Stimulated activated CD8-positive, alpha-beta memory T cell treated with anti-CD3 and anti-CD28 coated beads, Interleukin-12 subunit alpha, Interleukin-12 subunit beta, amount 100 ng/mL, for 4 hours (primary cell): ENCODE measurements around the gene SMCP.

Experiments
- DNase-seq: peaks from one replicate; pipeline ENCODE4 v3.0.0-alpha.2; 2020; ENCODE audit warnings: low read depth

The SMCP gene

DNA sequence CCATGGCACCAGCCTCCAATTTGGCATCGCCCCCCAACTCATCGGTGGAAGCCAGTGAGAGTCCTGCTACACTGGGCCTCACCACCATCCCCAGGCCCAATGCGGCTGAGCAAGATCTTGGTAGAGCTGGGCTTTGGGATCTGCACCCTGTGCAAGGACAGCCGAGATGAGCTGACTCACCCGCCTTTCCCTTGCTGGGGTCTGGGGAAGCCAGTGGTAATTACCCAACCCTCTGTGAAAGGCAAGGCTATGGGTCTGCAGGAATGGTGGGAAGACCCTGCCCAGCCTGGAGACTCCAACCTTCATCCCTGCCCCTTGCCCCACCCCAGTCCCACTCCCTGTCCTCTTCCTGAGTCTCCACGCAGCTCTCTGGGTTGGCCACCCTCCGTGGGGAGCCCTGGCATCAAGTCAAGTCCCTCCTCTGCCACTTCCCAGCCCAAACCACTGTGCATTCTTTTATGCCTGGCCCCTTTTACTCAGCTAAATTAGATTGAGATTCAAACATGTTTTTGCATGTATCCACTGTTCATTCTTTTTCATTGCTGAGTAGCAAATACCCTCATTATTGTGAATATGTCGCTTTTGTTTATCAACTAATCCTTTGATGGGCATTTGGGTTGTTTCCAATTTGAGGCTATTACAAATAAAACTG, 8.8 kb downstream of the SMCP start:
- no peak for DNase-seq

DNA sequence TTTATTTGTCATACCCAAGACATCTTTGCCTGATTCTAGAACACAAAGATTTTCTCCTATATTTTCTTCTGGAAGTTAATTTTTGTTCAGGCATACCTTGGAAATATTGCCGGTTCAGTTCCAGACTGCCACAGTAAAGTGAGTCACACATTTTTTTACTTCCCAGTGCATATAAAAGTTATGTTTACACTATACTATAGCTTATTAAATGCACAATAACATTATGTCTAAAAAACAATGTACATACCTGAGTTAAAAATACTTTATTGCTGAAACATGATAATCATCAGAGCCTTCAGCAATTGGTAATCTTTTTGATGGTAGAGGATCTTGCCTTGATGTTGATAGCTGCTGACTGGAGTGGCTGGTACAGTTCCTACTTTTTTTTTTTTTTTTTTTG, 10.0 kb downstream of the SMCP start:
- no peak for DNase-seq

DNA sequence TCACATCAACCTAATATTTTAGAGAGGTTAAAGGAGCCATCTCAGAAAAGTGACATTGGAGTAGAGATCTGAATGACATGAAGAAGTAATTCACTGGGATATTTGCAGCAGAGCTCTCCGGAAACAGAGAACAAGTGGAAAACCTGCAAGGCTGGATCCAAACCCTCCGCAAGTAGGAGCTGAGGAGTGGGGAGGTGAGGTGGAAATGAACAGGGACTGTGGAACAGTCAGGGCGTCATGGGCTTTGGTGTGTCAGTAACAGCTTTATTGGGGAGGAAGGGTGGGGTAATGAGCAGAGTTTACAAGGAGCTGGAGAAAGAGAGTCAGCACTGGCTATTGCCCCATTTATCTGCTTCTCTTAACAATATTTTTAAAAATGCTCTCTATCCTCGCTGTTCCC, 20.9 kb downstream of the SMCP start:
- DNase-seq: no peak

DNA sequence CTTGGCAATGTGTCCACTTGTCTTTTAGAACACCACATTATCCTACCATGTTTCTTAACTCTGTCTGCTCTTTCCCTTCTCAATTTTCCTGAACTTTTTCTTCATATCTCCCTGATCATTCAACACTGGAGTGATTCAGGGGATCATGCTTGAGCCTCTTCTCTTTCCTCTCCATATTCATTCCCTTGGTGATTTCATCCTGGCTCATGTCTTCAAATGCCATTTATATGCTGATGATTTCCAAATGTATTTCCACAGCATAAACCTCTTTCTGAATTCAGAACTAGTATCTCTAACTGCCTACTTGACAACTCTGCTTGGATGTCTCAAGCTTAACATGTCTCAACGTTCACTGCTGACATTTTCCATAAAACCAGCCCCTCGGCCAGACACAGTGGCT, 21.8 kb downstream of the SMCP start:
- no peak for DNase-seq

GRCh38 chr1:152901631-152902030, 23.5 kb downstream of the SMCP start:
- no peak for DNase-seq

DNA sequence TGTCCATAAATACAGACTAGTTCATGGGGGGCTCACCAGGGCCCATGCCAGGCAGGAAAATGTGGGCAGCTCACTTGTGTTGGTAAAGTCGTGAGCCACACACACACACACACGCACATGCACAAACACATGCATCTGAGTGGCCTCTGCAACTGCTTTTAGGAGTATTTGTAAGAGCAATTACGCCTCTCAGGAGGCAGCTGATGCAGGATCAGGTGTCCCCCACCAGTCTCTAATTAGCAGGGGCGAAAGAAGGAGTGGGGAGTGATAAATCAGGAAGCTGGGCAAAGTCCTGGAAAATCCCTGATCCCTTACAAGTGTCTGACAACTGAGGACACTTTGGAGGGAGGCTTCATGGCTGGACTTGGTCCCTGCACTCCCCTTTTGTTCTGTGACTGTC, 24.5 kb downstream of the SMCP start:
- DNase-seq: no peak

DNA sequence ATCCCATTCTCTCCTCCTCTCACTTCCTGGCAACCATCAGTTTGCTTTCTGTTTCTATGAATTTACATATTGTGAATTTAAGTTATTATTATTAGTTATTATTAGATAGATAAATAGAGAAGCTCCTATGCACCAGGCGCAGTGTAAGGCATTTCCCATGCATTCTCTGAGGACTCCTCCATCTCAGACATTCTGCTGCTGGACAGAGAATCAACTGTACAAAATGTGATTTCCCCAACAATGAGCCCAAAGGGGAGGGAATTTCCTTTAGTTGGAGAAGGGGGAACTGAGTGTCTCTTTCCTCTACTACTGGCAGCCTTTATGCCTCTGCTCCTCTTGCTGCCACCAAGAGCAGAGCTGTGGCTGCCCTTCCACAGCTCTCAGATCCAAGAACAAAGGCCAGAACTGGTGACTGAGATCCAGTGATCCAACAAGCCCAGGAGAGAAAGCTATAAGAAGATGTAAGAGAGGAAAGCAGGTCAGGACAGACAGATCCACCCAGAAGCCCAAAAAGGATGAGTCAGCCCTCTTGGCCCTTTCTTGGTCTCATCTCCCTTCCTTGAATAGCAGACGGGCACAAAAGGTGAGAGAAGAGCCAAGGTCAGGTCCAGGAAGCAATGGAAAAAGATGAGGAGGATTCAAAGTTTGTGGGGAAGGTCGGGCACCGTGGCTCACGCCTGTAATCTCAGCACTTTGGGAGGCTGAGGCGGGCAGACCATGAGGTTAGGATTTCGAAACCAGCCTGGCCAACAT, 26.7 kb downstream of the SMCP start:
- DNase-seq: no peak

DNA sequence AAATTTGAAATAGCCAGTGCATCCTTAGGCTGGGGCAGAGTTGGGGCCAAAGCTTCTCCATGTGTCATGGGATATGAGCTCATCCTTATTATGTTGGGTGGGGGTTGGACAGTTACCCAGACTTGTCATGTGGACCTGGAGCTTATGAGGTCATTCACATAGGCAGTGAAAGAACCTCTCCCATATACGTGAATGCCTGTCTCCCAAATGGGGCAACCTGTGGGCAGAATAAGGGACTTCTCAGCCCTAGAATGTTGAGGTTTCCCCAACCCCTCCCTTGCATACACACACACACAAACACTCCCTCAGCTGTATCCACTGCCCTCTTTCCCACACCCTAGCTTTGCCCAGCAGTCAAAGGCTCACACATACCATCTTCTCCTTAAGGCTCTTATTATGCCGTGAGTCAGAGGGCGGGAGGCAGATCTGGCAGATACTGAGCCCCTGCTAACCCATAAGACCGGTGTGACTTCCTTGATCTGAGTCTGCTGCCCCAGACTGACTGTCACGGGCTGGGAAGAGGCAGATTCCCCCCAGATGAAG, 28.0 kb downstream of the SMCP start:
- DNase-seq: no peak

- no peak for DNase-seq
Observed at GRCh38 chr1:152907686-152908601, 29.8 kb downstream of the SMCP start, which contains the start of gene IVL. IVL (plus strand) TSS chr1:152908546; CDS start chr1:152909798, 1,252 bp downstream.

DNA sequence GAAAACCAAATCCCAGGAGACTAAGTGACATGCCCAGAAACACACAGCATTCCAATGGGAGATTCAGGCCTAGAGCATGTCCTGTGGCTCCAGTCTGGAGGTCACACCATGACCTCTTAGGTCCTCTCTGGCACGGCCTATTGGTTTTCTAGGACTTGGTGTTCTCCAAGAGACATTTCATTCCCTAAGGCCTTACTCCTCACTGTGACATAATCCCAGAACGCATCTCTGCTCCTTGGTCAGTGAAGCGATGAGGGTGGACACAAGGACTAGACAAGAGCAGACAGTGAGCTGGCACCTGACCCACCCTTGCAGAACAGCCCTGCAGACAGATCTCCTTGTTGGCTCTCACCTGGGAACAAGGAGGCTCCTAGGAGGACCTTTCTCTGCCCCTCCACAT, 31.1 kb downstream of the SMCP start:
- no peak for DNase-seq

GRCh38 chr1:152912471-152912870, 34.3 kb downstream of the SMCP start:
- no peak for DNase-seq

DNA sequence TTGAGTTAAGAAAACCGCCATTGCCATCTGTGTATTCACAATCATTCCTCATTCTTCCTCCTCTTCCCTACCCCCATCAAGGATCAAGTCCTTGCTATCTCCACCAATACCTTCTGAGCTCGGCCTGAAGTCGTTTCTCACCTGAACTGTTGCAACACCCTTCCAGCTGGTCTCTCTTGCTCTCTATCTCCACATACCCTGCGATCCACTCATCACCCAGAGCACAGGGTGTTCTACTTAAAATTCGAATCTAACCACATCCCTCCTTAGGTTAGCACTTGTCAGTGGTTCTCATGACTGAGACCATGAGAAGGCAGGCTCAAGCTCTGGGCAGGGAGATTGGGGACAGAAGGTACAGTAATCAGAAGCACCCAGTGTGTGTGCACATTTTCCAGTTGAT, 34.8 kb downstream of the SMCP start:
- no peak for DNase-seq

DNA sequence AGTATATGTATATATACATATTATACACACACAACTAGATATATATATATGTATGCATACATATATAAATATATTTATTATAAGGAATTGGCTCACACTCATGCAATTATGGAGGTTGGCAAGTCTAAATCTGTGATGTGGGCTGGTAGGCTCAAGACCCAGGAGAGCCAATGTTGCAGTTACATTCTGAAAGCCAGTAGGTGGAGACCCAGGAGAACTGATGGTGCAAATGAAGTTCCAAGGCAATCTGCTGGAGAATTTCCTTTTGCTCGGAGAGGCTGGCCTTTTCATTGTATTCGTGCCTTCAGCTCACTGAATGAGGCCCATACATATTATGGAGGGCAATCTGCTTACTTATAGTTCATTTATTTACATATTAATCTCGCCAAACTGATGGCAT, 39.7 kb downstream of the SMCP start:
- DNase-seq: no peak

- DNase-seq: no peak
Observed at GRCh38 chr1:152919071-152919470, 40.9 kb downstream of the SMCP start.

DNA sequence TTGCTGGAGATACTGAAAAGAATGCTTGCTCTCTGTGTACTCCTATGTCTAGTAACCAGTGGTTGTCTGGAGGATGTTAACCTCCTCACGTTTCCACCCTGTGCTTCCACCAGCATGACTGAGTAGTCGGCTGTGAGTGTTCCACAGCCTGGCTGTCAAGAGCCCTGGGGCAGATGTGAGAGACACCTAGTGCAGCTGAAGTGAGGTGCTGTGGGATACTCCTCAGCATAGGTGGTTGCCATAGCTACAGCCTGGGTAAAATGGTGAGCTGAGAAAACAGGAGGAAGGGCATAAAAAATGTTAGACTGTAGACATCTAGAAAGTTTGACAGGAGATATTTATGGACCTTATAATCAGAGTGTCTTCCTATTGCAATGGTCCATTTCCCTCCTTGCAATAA, 46.1 kb downstream of the SMCP start:
- DNase-seq: no peak

GRCh38 chr1:152926091-152926490, 48.0 kb downstream of the SMCP start:
- no peak for DNase-seq

- DNase-seq: no peak
Observed at GRCh38 chr1:152928671-152929070, 50.5 kb downstream of the SMCP start.

DNA sequence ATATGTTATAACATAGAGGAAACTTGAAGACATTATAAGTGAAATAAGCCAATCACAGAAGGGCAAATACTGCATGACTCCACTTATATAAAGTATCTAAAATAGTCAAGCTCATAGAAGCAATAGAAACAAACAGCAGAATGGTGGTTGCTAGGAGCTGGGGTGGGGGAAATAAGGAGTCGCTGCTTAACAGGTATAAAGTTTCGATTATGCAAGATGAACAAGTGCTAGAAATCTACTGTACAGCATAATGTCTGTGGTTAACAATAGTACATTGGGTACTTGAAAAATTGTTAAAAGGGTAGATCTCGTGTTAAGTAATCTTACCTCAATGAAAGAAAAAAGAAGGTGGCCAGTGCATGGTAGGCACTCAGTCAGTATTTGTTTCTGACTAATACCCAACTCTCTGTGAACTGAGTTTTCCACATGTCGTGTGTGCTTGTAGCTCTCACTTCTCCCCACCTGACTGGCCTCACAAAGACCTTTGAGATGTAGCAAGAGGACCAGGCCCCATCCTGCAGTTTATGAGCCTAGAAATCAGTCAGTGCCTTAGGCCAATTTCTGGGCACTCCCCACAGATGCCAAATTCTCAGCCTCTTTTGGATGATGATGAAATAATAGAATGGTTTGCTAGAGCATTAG, 54.2 kb downstream of the SMCP start:
- no peak for DNase-seq

- no peak for DNase-seq
Observed at GRCh38 chr1:152933196-152933595, 55.1 kb downstream of the SMCP start.
